Neural progenitor cell (in vitro differentiated cells): ENCODE measurements around the gene N4BP3. TPM values are rescaled to one million over a fixed set of nuclear protein-coding genes. Genes with fewer than 3 reads are reported as not detected.

ENCODE experiments used
- DNase-seq: peaks from one replicate; pipeline ENCODE4 v3.0.0-alpha.2; 2016; ENCODE audit warnings: low spot score
- H2AFZ ChIP-seq: fragments of 200-600 bp; sonication (generic); replicated peaks from 2 replicates; pipeline ENCODE4 v1.6.1; 2016; ENCODE audit warnings: antibody characterized with exemption
- H3F3A ChIP-seq: fragments of 200-600 bp; sonication (generic); 2 replicates; pipeline ENCODE4 v1.6.1; 2016; ENCODE audit warnings: antibody characterized with exemption, low read depth
- H3K27ac ChIP-seq: fragments of 200-600 bp; sonication (generic); 2 replicates; pipeline ENCODE4 v1.5.1; 2016; ENCODE audit warnings: mild to moderate bottlenecking
- H3K27me3 ChIP-seq: fragments of 200-600 bp; sonication (generic); 2 replicates; pipeline ENCODE4 v1.6.1; 2016; ENCODE audit warnings: mild to moderate bottlenecking, moderate library complexity
- H3K36me3 ChIP-seq: fragments of 200-600 bp; sonication (generic); 2 replicates; pipeline ENCODE4 v1.5.1; 2016
- H3K4me1 ChIP-seq: fragments of 200-600 bp; sonication (generic); 2 replicates; pipeline ENCODE4 v1.6.1; 2016; ENCODE audit warnings: mixed run types
- H3K4me2 ChIP-seq: fragments of 200-600 bp; sonication (generic); 2 replicates; pipeline ENCODE4 v1.6.1; 2016
- H3K4me3 ChIP-seq: fragments of 200-600 bp; sonication (generic); 2 replicates; pipeline ENCODE4 v1.5.1; 2016
- H3K79me2 ChIP-seq: fragments of 200-600 bp; sonication (generic); 2 replicates; pipeline ENCODE4 v1.6.1; 2016; ENCODE audit warnings: low read depth
- H3K9ac ChIP-seq: fragments of 200-600 bp; sonication (generic); 2 replicates; pipeline ENCODE4 v1.6.1; 2016
- H3K9me3 ChIP-seq: fragments of 200-600 bp; sonication (generic); 2 replicates; pipeline ENCODE4 v1.5.1; 2016; ENCODE audit warnings: low read depth
- H4K20me1 ChIP-seq: fragments of 200-600 bp; sonication (generic); 2 replicates; pipeline ENCODE4 v1.6.1; 2016; ENCODE audit warnings: low read depth
- H3K27ac Mint-ChIP-seq: 3 replicates; pipeline ENCODE4 v1.8.0; 2021; ENCODE audit warnings: mixed read lengths
- H3K27me3 Mint-ChIP-seq: 2 replicates; pipeline ENCODE4 v1.8.0; 2022; ENCODE audit warnings: low read depth, mild to moderate bottlenecking, inconsistent platforms, moderate library complexity, mixed read lengths; ENCODE audit not compliant: insufficient read depth
- H3K36me3 Mint-ChIP-seq: 3 replicates; pipeline ENCODE4 v1.8.0; 2021; ENCODE audit warnings: mixed read lengths
- H3K4me1 Mint-ChIP-seq: 3 replicates; pipeline ENCODE4 v1.8.0; 2021; ENCODE audit warnings: mixed read lengths
- H3K4me3 Mint-ChIP-seq: 3 replicates; pipeline ENCODE4 v1.8.0; 2021; ENCODE audit warnings: mild to moderate bottlenecking, moderate library complexity, mixed read lengths
- H3K9me3 Mint-ChIP-seq: 3 replicates; pipeline ENCODE4 v1.8.0; 2020; ENCODE audit warnings: mixed read lengths
- CTCF ChIP-seq: fragments of 200-600 bp; sonication (generic); IDR thresholded peaks from 2 replicates; pipeline ENCODE4 v1.5.1; 2017; ENCODE audit warnings: antibody characterized with exemption, mild to moderate bottlenecking
- EZH2 ChIP-seq: fragments of 200-600 bp; sonication (generic); IDR thresholded peaks from 2 replicates; pipeline ENCODE4 v1.6.1; 2017; ENCODE audit warnings: antibody characterized with exemption, mild to moderate bottlenecking, moderate library complexity
- EZH2phosphoT487 ChIP-seq: fragments of 200-600 bp; sonication (generic); IDR thresholded peaks from 2 replicates; pipeline ENCODE4 v1.6.1; 2017; ENCODE audit warnings: antibody characterized with exemption
- total RNA-seq: library from RNA; depleted of rRNA; stranded (reverse); fragments of >200 nt; gene quantifications from 2 replicates; pipeline ENCODE4 v1.2.3, GENCODE V29; 2015; ENCODE audit warnings: low replicate concordance

The N4BP3 gene
- total RNA-seq, 1 donor from 2014 or later = 4.1 TPM

GRCh38 chr5:178069909-178070308 lies 43.4 kb upstream of the N4BP3 start:
- no peak overlapping the region for H2AFZ ChIP-seq
- H3K4me1 Mint-ChIP-seq = peaks cover 12% of the 10 kb centered on the region
- H3K36me3 Mint-ChIP-seq = no peaks in the 10 kb centered on the region

GRCh38 chr5:178071108-178071507 lies 42.2 kb upstream of the N4BP3 start:
- Histone ChIP-seq H3K27me3 (peaks cover 12% of the 10 kb centered on the region), H3K79me2 (no peaks in the 10 kb centered on the region), H3K9ac (no peak overlapping the region), H3K9me3 (no peaks in the 10 kb centered on the region), H3K4me3 (no peak overlapping the region), H3F3A (peaks cover 4% of the 10 kb centered on the region), H3K36me3 (no peaks in the 10 kb centered on the region), H2AFZ (no peak overlapping the region), H3K27ac (no peak overlapping the region), H3K4me1 (peaks cover 8% of the 10 kb centered on the region), H4K20me1 (no peaks in the 10 kb centered on the region), H3K4me2 (no peak overlapping the region)
- H3K27ac Mint-ChIP-seq = no peak overlapping the region
- H3K36me3 Mint-ChIP-seq = no peaks in the 10 kb centered on the region
- H3K4me1 Mint-ChIP-seq = peaks cover 16% of the 10 kb centered on the region
- H3K4me3 Mint-ChIP-seq = no peak overlapping the region
- DNase-seq = no peak
- H3K9me3 Mint-ChIP-seq = no peaks in the 10 kb centered on the region
- TF ChIP-seq CTCF (no peak), EZH2 (no peak), EZH2phosphoT487 (no peak)
- H3K27me3 Mint-ChIP-seq = peaks cover 11% of the 10 kb centered on the region

More at GRCh38 chr5:178069909-178070308, 43.4 kb upstream of the N4BP3 start:
- H3K9me3 Mint-ChIP-seq = no peaks in the 10 kb centered on the region
- Histone ChIP-seq H3K79me2 (no peaks in the 10 kb centered on the region), H3K9ac (no peak overlapping the region), H4K20me1 (no peaks in the 10 kb centered on the region), H3F3A (peaks cover 4% of the 10 kb centered on the region), H3K4me2 (no peak overlapping the region), H3K4me3 (no peak overlapping the region), H3K27ac (no peak overlapping the region), H3K4me1 (peaks cover 8% of the 10 kb centered on the region), H3K9me3 (no peaks in the 10 kb centered on the region), H3K27me3 (peaks cover 3% of the 10 kb centered on the region), H3K36me3 (no peaks in the 10 kb centered on the region)
- peak; percentile 58 for TF ChIP-seq CTCF
- TF ChIP-seq EZH2phosphoT487 = no peak
- H3K27me3 Mint-ChIP-seq = peaks cover 6% of the 10 kb centered on the region
- H3K4me3 Mint-ChIP-seq = no peak overlapping the region
- no peak overlapping the region for H3K27ac Mint-ChIP-seq
- peak; percentile 63 for DNase-seq

- no peaks in the 10 kb centered on the region for H3K9me3 Mint-ChIP-seq
- Histone ChIP-seq H3K4me1 (peaks cover 8% of the 10 kb centered on the region), H3K79me2 (no peaks in the 10 kb centered on the region), H4K20me1 (no peaks in the 10 kb centered on the region), H3K36me3 (no peaks in the 10 kb centered on the region), H2AFZ (no peak overlapping the region), H3K27ac (no peak overlapping the region), H3K27me3 (peaks cover 12% of the 10 kb centered on the region), H3F3A (peaks cover 4% of the 10 kb centered on the region), H3K9me3 (no peaks in the 10 kb centered on the region), H3K4me2 (no peak overlapping the region), H3K4me3 (no peak overlapping the region), H3K9ac (no peak overlapping the region)
- no peak overlapping the region for H3K4me3 Mint-ChIP-seq
- DNase-seq = no peak
- no peak for TF ChIP-seq EZH2
- no peak for TF ChIP-seq CTCF
- no peak for TF ChIP-seq EZH2phosphoT487
- no peak overlapping the region for H3K27ac Mint-ChIP-seq
- H3K27me3 Mint-ChIP-seq = peaks cover 9% of the 10 kb centered on the region
- peaks cover 22% of the 10 kb centered on the region for H3K4me1 Mint-ChIP-seq
- H3K36me3 Mint-ChIP-seq = no peaks in the 10 kb centered on the region
Measured at GRCh38 chr5:178072749-178073148, 40.6 kb upstream of the N4BP3 start.
